Measurements from ENCODE around the gene PRR15L.

The PRR15L gene

GRCh38 chr17:47934856-47935255, 22.8 kb downstream of the PRR15L start:
- TF ChIP-seq, protein P1, sequence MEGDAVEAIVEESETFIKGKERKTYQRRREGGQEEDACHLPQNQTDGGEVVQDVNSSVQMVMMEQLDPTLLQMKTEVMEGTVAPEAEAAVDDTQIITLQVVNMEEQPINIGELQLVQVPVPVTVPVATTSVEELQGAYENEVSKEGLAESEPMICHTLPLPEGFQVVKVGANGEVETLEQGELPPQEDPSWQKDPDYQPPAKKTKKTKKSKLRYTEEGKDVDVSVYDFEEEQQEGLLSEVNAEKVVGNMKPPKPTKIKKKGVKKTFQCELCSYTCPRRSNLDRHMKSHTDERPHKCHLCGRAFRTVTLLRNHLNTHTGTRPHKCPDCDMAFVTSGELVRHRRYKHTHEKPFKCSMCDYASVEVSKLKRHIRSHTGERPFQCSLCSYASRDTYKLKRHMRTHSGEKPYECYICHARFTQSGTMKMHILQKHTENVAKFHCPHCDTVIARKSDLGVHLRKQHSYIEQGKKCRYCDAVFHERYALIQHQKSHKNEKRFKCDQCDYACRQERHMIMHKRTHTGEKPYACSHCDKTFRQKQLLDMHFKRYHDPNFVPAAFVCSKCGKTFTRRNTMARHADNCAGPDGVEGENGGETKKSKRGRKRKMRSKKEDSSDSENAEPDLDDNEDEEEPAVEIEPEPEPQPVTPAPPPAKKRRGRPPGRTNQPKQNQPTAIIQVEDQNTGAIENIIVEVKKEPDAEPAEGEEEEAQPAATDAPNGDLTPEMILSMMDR (conservative IDR thresholded peaks at IDR 0.05; ENCODE audit: low read depth, low read length), result no peak
- DNase-seq (ENCODE audit: low read depth), result no peak
- H3K4me3 ChIP-seq (ENCODE audit: low read length), result no peak overlapping the region

- no peak for DNase-seq (ENCODE audit: low read depth)
- TF ChIP-seq, protein P1 (conservative IDR thresholded peaks at IDR 0.05; ENCODE audit: low read depth, low read length), result no peak
- no peak overlapping the region for H3K4me3 ChIP-seq (ENCODE audit: low read length)
These were observed 25.8 kb downstream of the PRR15L start for GRCh38 chr17:47931848-47932247.

DNA sequence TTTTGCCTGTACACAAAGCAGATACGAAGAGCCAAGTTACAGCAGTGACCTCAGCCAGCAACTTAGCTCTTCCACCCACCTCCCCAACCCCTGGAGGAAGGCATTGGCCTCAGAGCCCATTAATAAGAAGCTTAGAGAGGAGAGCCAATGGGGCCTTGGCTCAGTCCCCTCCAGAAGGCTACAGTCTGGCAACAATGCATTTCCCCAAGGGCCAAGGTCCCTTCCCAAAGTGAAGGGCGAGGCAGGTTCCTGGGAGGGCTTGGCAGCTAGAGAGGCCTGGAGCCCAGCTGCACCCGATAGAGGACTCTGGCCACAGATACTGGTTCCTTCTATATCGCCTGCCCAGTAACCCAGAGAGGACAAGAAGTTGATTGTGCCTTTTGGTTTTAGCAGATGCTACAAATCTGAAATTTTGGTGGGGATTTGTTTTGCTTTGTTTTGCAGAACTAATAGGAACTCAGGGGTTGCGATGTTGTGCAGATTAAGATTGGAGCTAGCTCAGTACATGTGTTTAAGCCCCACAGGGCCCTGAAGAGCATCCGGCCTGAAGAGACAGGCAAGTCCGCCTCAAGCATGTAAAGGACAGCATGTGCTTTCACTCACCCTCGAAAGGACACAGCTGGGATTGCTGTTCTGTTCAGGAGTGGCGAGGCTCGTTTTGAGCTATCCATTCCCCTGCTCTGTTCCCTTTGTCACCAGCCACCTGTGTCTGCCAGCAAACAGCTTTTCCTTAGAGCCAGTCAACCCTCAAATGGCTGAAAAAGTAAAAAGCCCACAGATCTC, 28.3 kb downstream of the PRR15L start:
- DNase-seq (ENCODE audit: low read depth), result no peak
- H3K4me3 ChIP-seq (ENCODE audit: low read length), result no peak overlapping the region
- TF ChIP-seq, protein P1 (conservative IDR thresholded peaks at IDR 0.05; ENCODE audit: low read depth, low read length), result no peak

DNA sequence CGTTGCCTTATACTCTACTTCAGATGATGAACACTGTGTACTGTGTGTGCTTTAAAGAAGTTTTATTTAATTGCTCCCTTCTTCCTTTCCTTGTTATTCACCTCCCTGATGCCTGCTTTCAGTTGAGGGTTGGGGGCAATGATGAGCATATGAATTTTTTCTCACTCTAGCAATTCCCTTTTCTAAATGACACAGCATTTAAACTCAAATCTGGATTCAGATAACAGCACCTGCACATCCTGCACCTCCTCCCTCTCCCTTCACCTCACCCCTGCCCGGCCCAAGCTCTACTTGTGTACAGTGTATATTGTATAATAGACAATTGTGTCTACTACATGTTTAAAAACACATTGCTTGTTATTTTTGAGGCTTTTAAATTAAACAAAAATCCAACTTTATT, 29.3 kb downstream of the PRR15L start:
- TF ChIP-seq, protein P1 (conservative IDR thresholded peaks at IDR 0.05; ENCODE audit: low read depth, low read length), result no peak
- DNase-seq (ENCODE audit: low read depth), result no peak
- H3K4me3 ChIP-seq (ENCODE audit: low read length), result no peak overlapping the region

- H3K4me3 ChIP-seq (ENCODE audit: low read length), result no peak overlapping the region
- DNase-seq (ENCODE audit: low read depth), result no peak
- TF ChIP-seq, protein P1 (conservative IDR thresholded peaks at IDR 0.05; ENCODE audit: low read depth, low read length), result no peak
These were observed 29.8 kb downstream of the PRR15L start for GRCh38 chr17:47927821-47928400.

- TF ChIP-seq, protein P1 (conservative IDR thresholded peaks at IDR 0.05; ENCODE audit: low read depth, low read length), result no peak
- no peak overlapping the region for H3K4me3 ChIP-seq (ENCODE audit: low read length)
- no peak for DNase-seq (ENCODE audit: low read depth)
These were observed 32.0 kb downstream of the PRR15L start for GRCh38 chr17:47925678-47925988.

All from retinal pigment epithelial cell (primary cell).